Smooth muscle cell (in vitro differentiated cells): Measurements from ENCODE around the gene GRIFIN. TPM values are rescaled to one million over a fixed set of nuclear protein-coding genes. Genes with fewer than 3 reads are reported as not detected.

Experiments used
- DNase-seq: peaks from one replicate; lab custom pipeline; 2025; ENCODE audit not compliant: unreplicated experiment; lab: John Stamatoyannopoulos, UW
- H2AFZ ChIP-seq: fragments of 200-600 bp; sonication (generic); 2 replicates; pipeline ENCODE4 v1.6.0; 2016; ENCODE audit warnings: antibody characterized with exemption, low read depth, mild to moderate bottlenecking
- H3F3A ChIP-seq: fragments of 200-600 bp; sonication (generic); 2 replicates; pipeline ENCODE4 v1.6.0; 2017; ENCODE audit warnings: antibody characterized with exemption, low read depth
- H3K27ac ChIP-seq: fragments of 200-600 bp; sonication (generic); 2 replicates; pipeline ENCODE4 v1.5.1; 2016; ENCODE audit warnings: low read depth, mild to moderate bottlenecking
- H3K27me3 ChIP-seq: fragments of 200-600 bp; sonication (generic); 2 replicates; pipeline ENCODE4 v1.6.1; 2016; ENCODE audit warnings: low read depth, mild to moderate bottlenecking
- H3K36me3 ChIP-seq: fragments of 200-600 bp; sonication (generic); 2 replicates; pipeline ENCODE4 v1.5.1; 2016; ENCODE audit warnings: low read depth
- H3K4me1 ChIP-seq: fragments of 200-600 bp; sonication (generic); 2 replicates; pipeline ENCODE4 v1.5.1; 2016; ENCODE audit warnings: low read depth
- H3K4me2 ChIP-seq: fragments of 200-600 bp; sonication (generic); 2 replicates; pipeline ENCODE4 v1.6.0; 2016; ENCODE audit warnings: mild to moderate bottlenecking
- H3K4me3 ChIP-seq: fragments of 200-600 bp; sonication (generic); 2 replicates; pipeline ENCODE4 v1.5.1; 2016; ENCODE audit warnings: mild to moderate bottlenecking
- H3K79me2 ChIP-seq: fragments of 200-600 bp; sonication (generic); 2 replicates; pipeline ENCODE4 v1.6.0; 2016; ENCODE audit warnings: low read depth, mild to moderate bottlenecking
- H3K9ac ChIP-seq: fragments of 200-600 bp; sonication (generic); 2 replicates; pipeline ENCODE4 v1.6.0; 2016; ENCODE audit warnings: low read depth
- H3K9me3 ChIP-seq: fragments of 200-600 bp; sonication (generic); replicated peaks from 2 replicates; pipeline ENCODE4 v1.5.1; 2016; ENCODE audit warnings: low read depth
- H4K20me1 ChIP-seq: fragments of 200-600 bp; sonication (generic); 2 replicates; pipeline ENCODE4 v1.6.0; 2016; ENCODE audit warnings: low read depth
- WGBS: methylation state at CpG from one replicate; pipeline ENCODE4 v1.1.7; 2016; ENCODE audit warnings: low lambda C conversion rate; 5-methylcytosine and 5-hydroxymethylcytosine counted together
- polyA plus RNA-seq: library from polyadenylated mRNA; unstranded; fragments of >200 nt; fragmentation: Nextera tagmentation; extraction: Ambion mirVana; gene quantifications from 2 replicates; pipeline ENCODE4 v1.2.1, GENCODE V29; 2016
- total RNA-seq: library from RNA; depleted of rRNA; stranded (reverse); fragments of >200 nt; gene quantifications from 2 replicates; pipeline ENCODE4 v1.2.3, GENCODE V29; 2014
- TF ChIP-seq, protein P1 (sequence below): fragments of 200-600 bp; sonication (generic); IDR thresholded peaks from 2 replicates; pipeline ENCODE4 v1.5.1; 2017; ENCODE audit warnings: borderline replicate concordance, mild to moderate bottlenecking, antibody characterized with exemption; ENCODE audit not compliant: insufficient read depth, poor library complexity, severe bottlenecking

GRIFIN gene
- total and polyA plus RNA-seq, 2 experiments from 2014 or later = not detected

DNA sequence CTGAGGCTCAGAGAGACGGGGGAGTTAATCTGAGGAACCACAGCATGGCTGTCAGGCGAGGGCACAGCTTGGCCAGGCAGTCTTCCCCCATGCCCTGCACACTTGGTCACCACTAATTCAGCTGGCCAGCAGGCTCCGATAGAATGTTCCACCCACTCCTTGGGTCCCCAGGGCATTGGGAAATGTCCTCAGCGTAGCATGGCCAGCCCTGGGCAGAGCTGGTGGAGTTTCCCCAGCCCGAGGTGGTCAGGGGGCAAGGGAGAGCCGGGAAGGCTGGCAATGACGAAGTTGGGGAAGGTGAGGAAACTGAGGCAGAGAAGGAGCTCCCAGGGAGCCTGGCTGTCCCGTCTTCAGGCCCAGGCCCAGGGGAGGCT, 12.1 kb upstream of the GRIFIN start:
- no peak overlapping the region for H3K4me3 ChIP-seq
- no peaks in the 10 kb centered on the region for H3K36me3 ChIP-seq
- H3K27me3 ChIP-seq = no peaks in the 10 kb centered on the region
- no peaks in the 10 kb centered on the region for H3F3A ChIP-seq
- no peak overlapping the region for H3K27ac ChIP-seq
- H3K79me2 ChIP-seq = no peaks in the 10 kb centered on the region
- no peak overlapping the region for H3K9ac ChIP-seq
- H3K9me3 ChIP-seq = no peaks in the 10 kb centered on the region
- H3K4me1 ChIP-seq = no peaks in the 10 kb centered on the region
- TF ChIP-seq, protein P1, sequence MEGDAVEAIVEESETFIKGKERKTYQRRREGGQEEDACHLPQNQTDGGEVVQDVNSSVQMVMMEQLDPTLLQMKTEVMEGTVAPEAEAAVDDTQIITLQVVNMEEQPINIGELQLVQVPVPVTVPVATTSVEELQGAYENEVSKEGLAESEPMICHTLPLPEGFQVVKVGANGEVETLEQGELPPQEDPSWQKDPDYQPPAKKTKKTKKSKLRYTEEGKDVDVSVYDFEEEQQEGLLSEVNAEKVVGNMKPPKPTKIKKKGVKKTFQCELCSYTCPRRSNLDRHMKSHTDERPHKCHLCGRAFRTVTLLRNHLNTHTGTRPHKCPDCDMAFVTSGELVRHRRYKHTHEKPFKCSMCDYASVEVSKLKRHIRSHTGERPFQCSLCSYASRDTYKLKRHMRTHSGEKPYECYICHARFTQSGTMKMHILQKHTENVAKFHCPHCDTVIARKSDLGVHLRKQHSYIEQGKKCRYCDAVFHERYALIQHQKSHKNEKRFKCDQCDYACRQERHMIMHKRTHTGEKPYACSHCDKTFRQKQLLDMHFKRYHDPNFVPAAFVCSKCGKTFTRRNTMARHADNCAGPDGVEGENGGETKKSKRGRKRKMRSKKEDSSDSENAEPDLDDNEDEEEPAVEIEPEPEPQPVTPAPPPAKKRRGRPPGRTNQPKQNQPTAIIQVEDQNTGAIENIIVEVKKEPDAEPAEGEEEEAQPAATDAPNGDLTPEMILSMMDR = no peak
- no peak for DNase-seq
- no peak overlapping the region for H3K4me2 ChIP-seq
- no peaks in the 10 kb centered on the region for H4K20me1 ChIP-seq
- WGBS = 85% methylated on average over 8 of the region's 8 CpGs
- no peak overlapping the region for H2AFZ ChIP-seq

DNA sequence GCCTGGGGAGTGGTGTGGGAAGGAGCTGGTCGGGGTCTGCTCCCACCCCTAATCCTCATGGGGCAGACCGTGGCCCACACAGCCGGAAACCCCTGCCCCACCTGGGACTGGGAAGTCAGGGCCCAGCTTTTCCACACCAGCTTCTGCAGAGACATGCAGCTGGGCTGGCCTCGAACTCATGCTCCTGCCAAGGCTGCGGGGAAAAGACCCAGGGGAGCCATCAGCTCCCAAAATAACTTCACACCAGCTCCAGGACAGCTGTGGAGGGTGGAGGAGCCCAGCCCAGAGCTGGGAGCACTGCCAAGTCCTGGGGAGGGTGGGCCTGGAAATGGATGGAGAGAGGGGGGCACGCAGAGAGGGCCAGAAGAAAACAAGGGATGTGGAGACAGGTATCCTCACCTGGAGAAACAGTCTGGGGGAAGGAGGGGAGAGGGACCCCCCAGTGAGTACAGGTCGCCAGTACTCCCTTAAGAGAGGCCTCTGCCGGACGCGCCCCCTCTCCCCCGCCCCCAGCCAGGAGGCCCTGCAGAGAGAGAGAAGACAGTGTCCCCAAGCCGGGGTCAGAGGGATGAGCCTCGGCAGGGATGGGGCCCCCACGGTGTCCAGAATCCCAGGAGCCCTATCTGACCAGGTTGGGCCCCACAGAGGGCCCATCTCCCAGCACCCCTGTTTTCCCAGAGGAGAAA, 11.5 kb upstream of the GRIFIN start:
- no peak overlapping the region for H3K4me3 ChIP-seq
- no peaks in the 10 kb centered on the region for H3K4me1 ChIP-seq
- TF ChIP-seq, protein P1 = no peak
- no peaks in the 10 kb centered on the region for H4K20me1 ChIP-seq
- no peaks in the 10 kb centered on the region for H3K9me3 ChIP-seq
- WGBS = 93% methylated on average over 8 of the region's 14 CpGs
- DNase-seq = no peak
- H3K36me3 ChIP-seq = no peaks in the 10 kb centered on the region
- no peaks in the 10 kb centered on the region for H3K27me3 ChIP-seq
- no peak overlapping the region for H2AFZ ChIP-seq
- H3K27ac ChIP-seq = no peak overlapping the region
- no peaks in the 10 kb centered on the region for H3K79me2 ChIP-seq
- no peak overlapping the region for H3K9ac ChIP-seq
- no peak overlapping the region for H3K4me2 ChIP-seq
- no peaks in the 10 kb centered on the region for H3F3A ChIP-seq

DNA sequence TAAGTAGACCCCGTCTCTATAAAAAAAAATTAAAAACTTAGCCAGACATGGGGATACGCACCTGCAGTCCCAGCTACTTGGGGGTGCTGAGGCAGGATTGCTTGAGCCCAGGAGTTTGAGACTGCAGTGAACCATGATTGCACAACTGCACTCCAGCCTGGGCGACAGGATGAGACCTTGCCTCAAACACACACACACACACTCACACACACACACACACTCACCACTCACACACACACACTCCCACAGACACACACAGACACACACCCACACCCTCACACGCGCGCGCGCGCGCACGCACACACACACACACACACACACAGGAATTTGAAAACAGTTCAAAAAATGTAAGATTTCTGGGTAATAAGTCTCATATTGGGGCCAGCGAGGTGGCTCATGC, 8.7 kb upstream of the GRIFIN start:
- no peaks in the 10 kb centered on the region for H3K36me3 ChIP-seq
- no peak overlapping the region for H3K9ac ChIP-seq
- H4K20me1 ChIP-seq = no peaks in the 10 kb centered on the region
- H3K4me3 ChIP-seq = no peak overlapping the region
- peaks cover 1% of the 10 kb centered on the region for H3K4me1 ChIP-seq
- no peak overlapping the region for H2AFZ ChIP-seq
- no peaks in the 10 kb centered on the region for H3K9me3 ChIP-seq
- H3F3A ChIP-seq = no peaks in the 10 kb centered on the region
- TF ChIP-seq, protein P1 = no peak
- no peak for DNase-seq
- no peak overlapping the region for H3K4me2 ChIP-seq
- no peaks in the 10 kb centered on the region for H3K27me3 ChIP-seq
- no peak overlapping the region for H3K27ac ChIP-seq
- H3K79me2 ChIP-seq = no peaks in the 10 kb centered on the region
- 95% methylated on average over 12 of the region's 12 CpGs for WGBS

DNA sequence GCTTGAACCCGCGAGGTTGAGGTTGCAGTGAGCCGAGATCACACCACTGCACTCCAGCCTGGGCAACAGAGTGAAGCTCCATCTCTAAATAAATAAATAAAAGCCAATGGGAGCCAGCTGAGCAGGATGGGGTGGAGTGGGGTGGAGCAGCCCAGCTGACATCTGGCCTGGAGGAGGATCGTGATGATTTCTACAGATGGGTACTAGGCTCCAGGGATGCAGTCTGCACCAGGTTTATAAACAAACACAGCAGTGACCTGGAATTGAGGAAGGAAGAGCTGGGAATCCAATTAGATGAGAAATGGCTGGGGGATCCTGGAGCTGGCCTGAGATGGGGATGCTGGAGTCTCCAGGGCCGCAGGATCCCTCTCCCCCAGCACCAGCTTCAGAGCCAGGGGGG, 7.3 kb upstream of the GRIFIN start:
- no peak for DNase-seq
- Histone ChIP-seq H4K20me1 (no peaks in the 10 kb centered on the region), H3K79me2 (no peaks in the 10 kb centered on the region), H3K4me1 (peaks cover 4% of the 10 kb centered on the region), H3K27ac (no peak overlapping the region), H3K4me3 (no peak overlapping the region), H3K9me3 (no peaks in the 10 kb centered on the region), H2AFZ (no peak overlapping the region), H3K36me3 (no peaks in the 10 kb centered on the region), H3K9ac (no peak overlapping the region), H3K27me3 (no peaks in the 10 kb centered on the region), H3F3A (no peaks in the 10 kb centered on the region), H3K4me2 (no peak overlapping the region)
- 83% methylated on average over 5 of the region's 5 CpGs for WGBS
- TF ChIP-seq, protein P1 = no peak
